Nephron (organoid): ENCODE data around the gene SELPLG.

ENCODE experiments used
- H3K27ac Mint-ChIP-seq, 3 experiments: 2 replicates each; pipeline ENCODE4 v1.8.0; 2020; ENCODE audit warnings: mixed read lengths in 3 of 3, mild to moderate bottlenecking in 2 of 3, moderate library complexity in 1 of 3
- H3K27me3 Mint-ChIP-seq: 2 replicates; pipeline ENCODE4 v1.8.0; 2021; ENCODE audit warnings: low read depth, mild to moderate bottlenecking, moderate library complexity, mixed read lengths
- H3K36me3 Mint-ChIP-seq: 2 replicates; pipeline ENCODE4 v1.8.0; 2020; ENCODE audit warnings: low read depth, mixed read lengths
- H3K4me1 Mint-ChIP-seq: 2 replicates; pipeline ENCODE4 v1.8.0; 2020; ENCODE audit warnings: mixed read lengths
- H3K4me3 Mint-ChIP-seq, 3 experiments: 2 replicates each; pipeline ENCODE4 v1.8.0; 2020; ENCODE audit warnings: mild to moderate bottlenecking in 3 of 3, mixed read lengths in 3 of 3, moderate library complexity in 2 of 3
- H3K9me3 Mint-ChIP-seq: 2 replicates; pipeline ENCODE4 v1.8.0; 2020; ENCODE audit warnings: mixed read lengths
- CTCF ChIP-seq, 3 experiments: fragments of 200-600 bp; sonication (generic); IDR thresholded peaks; one replicate each; pipeline ENCODE4 v1.5.0; 2021; ENCODE audit warnings: antibody characterized with exemption in 3 of 3; ENCODE audit not compliant: unreplicated experiment in 3 of 3

The SELPLG gene

DNA sequence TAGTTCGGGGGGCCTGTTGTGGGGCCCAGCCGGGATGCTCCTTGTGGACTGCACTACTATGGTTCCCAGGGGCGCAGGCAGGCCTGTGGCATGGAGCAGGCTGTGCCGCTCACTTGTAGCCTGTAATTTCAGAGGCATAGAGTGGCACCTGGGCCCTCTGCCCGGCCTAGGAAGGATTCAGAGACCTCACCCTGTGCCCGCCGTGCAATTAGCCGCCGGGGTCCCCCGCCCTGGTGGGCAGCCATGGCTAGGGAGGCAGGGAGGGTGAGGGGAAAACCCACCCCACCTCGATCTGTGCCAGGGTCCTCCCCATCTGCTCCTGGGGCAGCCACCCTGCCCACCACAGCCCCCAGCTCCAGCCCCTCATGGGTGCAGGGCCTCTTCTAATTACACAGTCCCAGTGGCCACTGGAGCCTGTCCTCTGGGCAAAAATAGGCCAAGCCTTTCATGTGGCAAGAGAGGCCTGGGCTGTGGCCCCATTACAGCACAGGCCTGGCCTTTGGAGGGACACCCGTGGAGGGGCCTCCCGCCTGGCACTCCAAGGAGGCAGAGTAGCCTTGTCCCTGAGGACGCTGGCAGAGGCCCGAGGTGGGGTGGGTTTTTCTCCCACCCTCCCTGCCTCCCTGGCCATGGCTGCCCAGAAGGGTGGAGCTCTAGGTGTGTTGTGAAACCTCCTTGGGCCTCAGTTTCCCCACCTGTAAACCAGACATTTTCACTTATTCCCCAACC lies 30.6 kb downstream of the SELPLG start:
- Mint-ChIP-seq H3K9me3 (no peaks in the 10 kb centered on the region), H3K4me3 (no peak overlapping the region), H3K27me3 (peaks cover 17% of the 10 kb centered on the region), H3K36me3 (no peaks in the 10 kb centered on the region), H3K27ac (peak overlapping the region in 1 of 3 experiments; percentile 6), H3K4me1 (peaks cover 34% of the 10 kb centered on the region)
- no peak for TF ChIP-seq CTCF (IDR thresholded peaks at IDR 0.05; ENCODE audit: unreplicated experiment in 3 of 3)

- Mint-ChIP-seq H3K27me3 (peaks cover 17% of the 10 kb centered on the region), H3K4me1 (peaks cover 33% of the 10 kb centered on the region), H3K36me3 (no peaks in the 10 kb centered on the region), H3K9me3 (no peaks in the 10 kb centered on the region), H3K27ac (peak overlapping the region in 1 of 3 experiments; percentile 78), H3K4me3 (no peak overlapping the region)
- no peak for TF ChIP-seq CTCF (IDR thresholded peaks at IDR 0.05; ENCODE audit: unreplicated experiment in 3 of 3)
These were observed 31.4 kb downstream of the SELPLG start for GRCh38 chr12:108602209-108602705.

DNA sequence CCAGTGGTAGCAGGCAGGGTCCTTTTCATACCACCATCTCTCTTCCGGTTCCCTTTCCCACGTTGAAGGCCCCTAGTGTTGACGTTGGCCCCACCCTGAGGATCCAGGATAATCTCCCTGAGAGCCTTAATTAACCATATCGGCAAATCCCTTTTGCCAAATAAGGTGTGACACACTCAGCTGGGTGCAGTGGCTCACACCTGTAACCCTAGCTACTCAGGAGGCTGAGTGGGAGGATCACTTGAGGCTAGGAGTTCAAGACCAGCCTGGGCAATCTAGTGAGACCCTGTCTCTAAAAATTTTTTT lies 33.0 kb downstream of the SELPLG start:
- TF ChIP-seq CTCF (IDR thresholded peaks at IDR 0.05; ENCODE audit: unreplicated experiment in 3 of 3): no peak
- Mint-ChIP-seq H3K27me3 (peaks cover 17% of the 10 kb centered on the region), H3K27ac (peak overlapping the region in 1 of 3 experiments; percentile 41), H3K36me3 (no peaks in the 10 kb centered on the region), H3K9me3 (no peaks in the 10 kb centered on the region), H3K4me1 (peaks cover 34% of the 10 kb centered on the region), H3K4me3 (peak overlapping the region in 2 of 3 experiments; percentile 31 to 49)

GRCh38 chr12:108599948-108600701 lies 33.6 kb downstream of the SELPLG start:
- no peaks in the 10 kb centered on the region for H3K36me3 Mint-ChIP-seq
- no peaks in the 10 kb centered on the region for H3K9me3 Mint-ChIP-seq
- H3K4me1 Mint-ChIP-seq: peaks cover 34% of the 10 kb centered on the region
- H3K4me3 Mint-ChIP-seq: peak overlapping the region in 1 of 3 experiments; percentile 49
- no peak for TF ChIP-seq CTCF (IDR thresholded peaks at IDR 0.05; ENCODE audit: unreplicated experiment in 3 of 3)
- H3K27me3 Mint-ChIP-seq: peaks cover 14% of the 10 kb centered on the region
- H3K27ac Mint-ChIP-seq: peak overlapping the region in 2 of 3 experiments; percentile 34 to 41

- no peak for TF ChIP-seq CTCF (IDR thresholded peaks at IDR 0.05; ENCODE audit: unreplicated experiment in 3 of 3)
- Mint-ChIP-seq H3K4me3 (peak overlapping the region in 2 of 3 experiments; percentile 37 to 40), H3K4me1 (peaks cover 28% of the 10 kb centered on the region), H3K9me3 (no peaks in the 10 kb centered on the region), H3K36me3 (no peaks in the 10 kb centered on the region), H3K27me3 (peaks cover 9% of the 10 kb centered on the region), H3K27ac (peak overlapping the region in 2 of 3 experiments; percentile 34 to 60)
These were observed 34.2 kb downstream of the SELPLG start for GRCh38 chr12:108599541-108599940.
